ENCODE measurements around the gene RNF13. TPM values are rescaled to one million over a fixed set of nuclear protein-coding genes. Genes with fewer than 3 reads are reported as not detected.
A peak's percentile ranks its signal among the peaks of the same experiment; 100 is the strongest.

The RNF13 gene
- total RNA-seq, 1 experiment from 2014 or later: 36.5 TPM

DNA sequence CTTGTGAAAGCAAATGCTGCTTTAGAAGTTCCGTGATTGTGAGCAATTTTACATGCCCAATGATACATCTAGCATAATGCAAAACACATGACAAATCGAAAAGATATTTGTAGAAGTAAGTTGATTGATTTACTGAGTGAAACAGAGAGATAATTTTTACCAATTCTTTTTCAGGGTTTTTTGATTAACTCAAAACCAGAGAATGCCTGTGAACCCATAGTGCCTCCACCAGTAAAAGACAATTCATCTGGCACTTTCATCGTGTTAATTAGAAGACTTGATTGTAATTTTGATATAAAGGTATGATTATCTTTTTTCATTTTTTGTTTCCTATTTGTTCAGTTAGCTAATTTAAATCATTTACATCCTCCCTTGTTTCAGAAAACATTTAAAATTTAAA, 58.8 kb downstream of the RNF13 start:
- TF ChIP-seq, protein P1, sequence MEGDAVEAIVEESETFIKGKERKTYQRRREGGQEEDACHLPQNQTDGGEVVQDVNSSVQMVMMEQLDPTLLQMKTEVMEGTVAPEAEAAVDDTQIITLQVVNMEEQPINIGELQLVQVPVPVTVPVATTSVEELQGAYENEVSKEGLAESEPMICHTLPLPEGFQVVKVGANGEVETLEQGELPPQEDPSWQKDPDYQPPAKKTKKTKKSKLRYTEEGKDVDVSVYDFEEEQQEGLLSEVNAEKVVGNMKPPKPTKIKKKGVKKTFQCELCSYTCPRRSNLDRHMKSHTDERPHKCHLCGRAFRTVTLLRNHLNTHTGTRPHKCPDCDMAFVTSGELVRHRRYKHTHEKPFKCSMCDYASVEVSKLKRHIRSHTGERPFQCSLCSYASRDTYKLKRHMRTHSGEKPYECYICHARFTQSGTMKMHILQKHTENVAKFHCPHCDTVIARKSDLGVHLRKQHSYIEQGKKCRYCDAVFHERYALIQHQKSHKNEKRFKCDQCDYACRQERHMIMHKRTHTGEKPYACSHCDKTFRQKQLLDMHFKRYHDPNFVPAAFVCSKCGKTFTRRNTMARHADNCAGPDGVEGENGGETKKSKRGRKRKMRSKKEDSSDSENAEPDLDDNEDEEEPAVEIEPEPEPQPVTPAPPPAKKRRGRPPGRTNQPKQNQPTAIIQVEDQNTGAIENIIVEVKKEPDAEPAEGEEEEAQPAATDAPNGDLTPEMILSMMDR (IDR thresholded peaks at IDR 0.05; ENCODE audit: unreplicated experiment): no peak
- Mint-ChIP-seq H3K9me3 (ENCODE audit: unreplicated experiment) (peaks cover 16% of the 10 kb centered on the region), H3K4me3 (ENCODE audit: unreplicated experiment) (no peak overlapping the region), H3K36me3 (ENCODE audit: insufficient read depth, unreplicated experiment) (peaks cover 25% of the 10 kb centered on the region), H3K27me3 (ENCODE audit: insufficient read depth, unreplicated experiment) (no peaks in the 10 kb centered on the region), H3K27ac (ENCODE audit: low read depth, unreplicated experiment) (no peak overlapping the region), H3K4me1 (ENCODE audit: insufficient read depth, unreplicated experiment) (no peaks in the 10 kb centered on the region)
- intact Hi-C loops (cut with micrococcal nuclease): no loop called here
- no peak for DNase-seq (ENCODE audit: unreplicated experiment)
- POLR2A ChIA-PET: no interaction called here
- CTCF ChIA-PET: no interaction called here
- no TSS peak for BruUV-seq (replicated peaks)

DNA sequence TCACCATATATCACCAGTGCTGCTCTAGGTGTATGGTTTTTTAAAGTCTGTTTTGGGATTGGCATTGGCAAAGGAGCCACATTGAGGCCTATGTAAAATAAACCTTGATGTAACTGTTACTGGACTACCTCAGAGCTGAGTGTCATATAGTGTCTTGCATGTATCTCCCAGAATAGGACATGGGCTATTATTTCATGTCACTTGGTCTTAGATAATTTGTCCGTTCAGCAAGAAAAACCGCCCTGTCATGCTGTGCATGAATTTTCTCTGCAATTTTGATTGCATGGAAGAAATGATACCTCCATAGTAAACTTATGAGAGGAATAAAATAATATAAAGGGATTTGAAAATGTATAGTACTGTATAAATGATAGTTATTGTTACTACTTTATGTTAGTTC, 59.6 kb downstream of the RNF13 start:
- no peaks in the 10 kb centered on the region for H3K27me3 Mint-ChIP-seq (ENCODE audit: insufficient read depth, unreplicated experiment)
- POLR2A ChIA-PET: no interaction called here
- DNase-seq (ENCODE audit: unreplicated experiment): no peak
- CTCF ChIA-PET: no interaction called here
- intact Hi-C loops (cut with micrococcal nuclease): no loop called here
- no peaks in the 10 kb centered on the region for H3K4me1 Mint-ChIP-seq (ENCODE audit: insufficient read depth, unreplicated experiment)
- H3K9me3 Mint-ChIP-seq (ENCODE audit: unreplicated experiment): peaks cover 14% of the 10 kb centered on the region
- TF ChIP-seq, protein P1 (IDR thresholded peaks at IDR 0.05; ENCODE audit: unreplicated experiment): no peak
- peaks cover 25% of the 10 kb centered on the region for H3K36me3 Mint-ChIP-seq (ENCODE audit: insufficient read depth, unreplicated experiment)
- H3K4me3 Mint-ChIP-seq (ENCODE audit: unreplicated experiment): no peak overlapping the region
- H3K27ac Mint-ChIP-seq (ENCODE audit: low read depth, unreplicated experiment): no peak overlapping the region
- no TSS peak for BruUV-seq (replicated peaks)

DNA sequence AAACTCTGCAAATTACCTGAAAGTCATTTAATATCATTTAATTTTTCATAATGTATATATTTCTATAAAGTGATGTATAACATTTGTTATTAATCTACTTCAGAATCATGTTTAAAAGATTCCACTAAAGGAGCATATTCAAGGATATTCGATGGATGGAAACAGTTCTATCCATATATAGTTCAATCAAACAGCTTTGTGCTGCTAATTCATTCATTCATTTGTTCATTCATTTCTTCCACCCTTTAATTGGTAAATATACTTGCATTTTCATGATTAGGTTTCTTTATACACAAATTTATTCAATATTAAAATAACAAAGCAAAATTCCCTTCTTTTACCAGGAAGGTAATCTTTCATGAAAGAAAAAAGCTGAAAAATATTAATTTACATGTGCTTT, 64.7 kb downstream of the RNF13 start:
- H3K27me3 Mint-ChIP-seq (ENCODE audit: insufficient read depth, unreplicated experiment): no peaks in the 10 kb centered on the region
- BruUV-seq (replicated peaks): no TSS peak

GRCh38 chr3:149879872-149880271, 66.9 kb downstream of the RNF13 start:
- ChIA-PET CTCF (interaction anchor here (0.8 to 2.0 kb wide), 10 partner anchors 9 to 357 kb away, joined by 3 to 11 read pairs (median 5); no protein-coding TSS in a partner anchor), POLR2A (interaction anchor here (0.8 kb wide), 1 partner anchor 13 kb away, joined by 3 read pairs; no protein-coding TSS in a partner anchor)
- peaks cover 10% of the 10 kb centered on the region for H3K36me3 Mint-ChIP-seq (ENCODE audit: insufficient read depth, unreplicated experiment)
- TF ChIP-seq, protein P1 (IDR thresholded peaks at IDR 0.05; ENCODE audit: unreplicated experiment): peak; percentile 48
- intact Hi-C loops (cut with micrococcal nuclease): loop anchor here (5.0 to 10.0 kb wide), 2 partner anchors 337 to 385 kb away; no protein-coding TSS in a partner anchor
- H3K4me1 Mint-ChIP-seq (ENCODE audit: insufficient read depth, unreplicated experiment): no peaks in the 10 kb centered on the region
- H3K9me3 Mint-ChIP-seq (ENCODE audit: unreplicated experiment): no peaks in the 10 kb centered on the region
- no peak overlapping the region for H3K4me3 Mint-ChIP-seq (ENCODE audit: unreplicated experiment)
- BruUV-seq (replicated peaks): no TSS peak
- peak; percentile 67 for DNase-seq (ENCODE audit: unreplicated experiment)
- H3K27ac Mint-ChIP-seq (ENCODE audit: low read depth, unreplicated experiment): no peak overlapping the region
- no peaks in the 10 kb centered on the region for H3K27me3 Mint-ChIP-seq (ENCODE audit: insufficient read depth, unreplicated experiment)

More for the DNA sequence above, 64.7 kb downstream of the RNF13 start:
- no peak for DNase-seq (ENCODE audit: unreplicated experiment)
- H3K36me3 Mint-ChIP-seq (ENCODE audit: insufficient read depth, unreplicated experiment): peaks cover 20% of the 10 kb centered on the region
- H3K4me1 Mint-ChIP-seq (ENCODE audit: insufficient read depth, unreplicated experiment): no peaks in the 10 kb centered on the region
- ChIA-PET POLR2A (no interaction called here), CTCF (no interaction called here)
- H3K4me3 Mint-ChIP-seq (ENCODE audit: unreplicated experiment): no peak overlapping the region
- intact Hi-C loops (cut with micrococcal nuclease): no loop called here
- no peak overlapping the region for H3K27ac Mint-ChIP-seq (ENCODE audit: low read depth, unreplicated experiment)
- no peaks in the 10 kb centered on the region for H3K9me3 Mint-ChIP-seq (ENCODE audit: unreplicated experiment)
- TF ChIP-seq, protein P1 (IDR thresholded peaks at IDR 0.05; ENCODE audit: unreplicated experiment): no peak

Data from MCF 10A (cell line).